HG02763 (cell line): ENCODE results near the gene HSD17B10.
"Not testable (repeated sequence)": the region's sequence is repeated elsewhere in the genome, so short reads cannot be mapped to it uniquely, and the experiment has no call there.

Source experiments
- ATAC-seq: cut with Tn5 transposase; IDR thresholded peaks from one replicate; pipeline ENCODE4 v1.9.1; 2021; ENCODE audit warnings: mild to moderate bottlenecking, moderate library complexity; ENCODE audit not compliant: unreplicated experiment

HSD17B10 gene

DNA sequence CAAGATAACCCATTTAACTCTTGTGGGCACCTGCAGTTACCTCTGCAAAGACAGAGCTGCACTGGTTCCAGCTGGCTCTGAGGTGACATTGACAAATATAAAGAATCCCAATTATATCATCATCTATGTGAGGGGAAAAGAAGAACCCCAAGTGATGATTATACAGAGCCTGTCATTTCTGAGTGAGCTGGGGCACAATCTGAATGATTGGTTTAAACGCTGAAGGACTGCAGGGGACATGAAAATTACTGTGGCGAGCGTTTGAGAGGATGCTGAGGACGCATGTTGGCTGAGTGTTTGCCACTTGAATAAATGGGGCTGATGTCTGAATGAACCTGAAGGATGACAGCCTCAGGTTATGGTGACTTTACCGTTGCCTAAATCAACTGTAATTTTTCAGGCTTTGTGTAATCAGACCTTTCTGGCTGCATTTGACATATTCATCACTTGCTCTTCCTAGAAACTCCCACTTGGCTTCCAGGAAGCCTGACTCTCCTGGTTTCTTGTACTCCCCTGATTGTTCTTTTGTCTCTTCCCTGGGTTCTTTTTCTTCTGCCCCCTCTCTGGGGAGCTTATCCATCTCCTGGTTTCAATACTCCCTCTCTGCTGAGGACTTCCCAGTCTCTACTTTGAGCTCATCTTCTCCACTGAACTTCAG lies 4.1 kb upstream of the HSD17B10 start:
- no peak for ATAC-seq

DNA sequence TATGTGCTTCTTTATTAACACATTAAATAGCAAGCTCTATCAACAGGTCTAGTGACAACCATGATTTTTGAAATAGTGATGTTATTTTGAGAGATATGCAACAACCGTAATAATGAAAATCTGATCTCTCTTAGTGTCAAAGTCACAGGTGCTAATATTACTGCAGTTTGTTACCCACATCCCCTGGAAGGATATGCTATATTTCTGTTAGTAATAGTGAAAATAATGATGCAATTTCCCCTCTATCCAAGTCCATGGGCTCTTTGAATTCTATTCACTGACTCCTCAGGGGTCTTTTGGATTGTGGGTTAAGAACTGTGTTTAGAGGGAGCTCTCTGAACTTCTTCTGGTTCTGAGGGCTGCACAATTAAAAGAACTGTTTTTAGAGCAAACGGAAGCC lies 3.0 kb upstream of the HSD17B10 start:
- no peak for ATAC-seq

DNA sequence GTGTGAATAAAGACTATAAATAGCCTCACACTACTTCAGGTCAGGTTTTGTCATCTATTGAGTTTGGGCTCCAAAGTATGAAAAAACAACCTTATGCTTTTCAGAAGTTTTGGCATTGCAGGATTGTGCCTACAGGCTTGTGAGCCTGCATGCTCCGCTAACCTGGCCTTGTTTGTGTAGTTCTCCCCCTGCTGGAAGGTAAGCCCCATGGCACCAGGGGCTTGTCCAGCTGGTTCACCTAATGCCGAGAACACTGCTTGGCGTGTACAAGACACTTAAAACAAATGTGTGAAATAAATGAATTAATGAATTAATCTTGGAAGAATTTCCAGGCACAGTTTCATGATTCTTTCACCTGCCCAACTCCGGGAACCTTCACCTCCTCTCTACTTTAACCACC lies 1.8 kb upstream of the HSD17B10 start:
- peak; percentile 72 for ATAC-seq

DNA sequence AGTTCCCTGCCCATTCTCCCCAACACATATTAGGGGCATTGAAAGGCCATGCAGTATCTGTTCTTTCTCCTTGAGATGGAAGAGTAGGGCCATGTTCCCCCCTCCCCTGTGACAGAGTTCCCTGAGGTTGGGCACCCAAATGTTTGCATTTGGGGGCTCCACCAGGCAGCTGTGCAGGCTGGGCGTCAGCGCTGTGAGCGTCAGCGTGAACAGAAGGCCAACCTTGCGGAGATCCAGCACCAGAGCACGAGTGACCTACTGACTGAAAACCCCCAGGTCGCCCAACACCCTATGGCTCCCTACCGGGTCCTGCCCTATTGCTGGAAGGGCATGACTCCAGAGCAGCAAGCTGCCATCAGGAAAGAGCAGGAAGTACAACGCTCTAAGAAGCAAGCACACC lies 3.9 kb downstream of the HSD17B10 start:
- no peak for ATAC-seq

DNA sequence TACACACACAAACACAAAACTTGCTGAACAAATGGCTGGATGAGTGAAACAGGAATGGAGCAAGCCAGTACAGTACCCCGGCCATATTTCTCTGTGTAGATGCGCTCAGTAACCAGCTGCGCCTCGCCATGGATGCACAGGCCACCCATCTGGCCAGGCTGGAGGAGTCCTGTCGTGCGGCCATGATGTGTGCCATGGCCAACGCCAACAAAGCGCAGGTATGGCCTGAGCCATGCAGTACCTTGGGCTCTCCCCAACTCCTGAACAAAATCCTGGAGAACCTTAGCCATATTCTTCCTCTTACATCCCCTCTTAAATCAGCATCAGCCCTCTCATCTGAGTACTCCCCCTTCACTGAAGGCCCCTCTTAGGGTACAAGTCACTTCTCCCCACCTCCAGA lies 4.4 kb downstream of the HSD17B10 start:
- ATAC-seq = no peak

DNA sequence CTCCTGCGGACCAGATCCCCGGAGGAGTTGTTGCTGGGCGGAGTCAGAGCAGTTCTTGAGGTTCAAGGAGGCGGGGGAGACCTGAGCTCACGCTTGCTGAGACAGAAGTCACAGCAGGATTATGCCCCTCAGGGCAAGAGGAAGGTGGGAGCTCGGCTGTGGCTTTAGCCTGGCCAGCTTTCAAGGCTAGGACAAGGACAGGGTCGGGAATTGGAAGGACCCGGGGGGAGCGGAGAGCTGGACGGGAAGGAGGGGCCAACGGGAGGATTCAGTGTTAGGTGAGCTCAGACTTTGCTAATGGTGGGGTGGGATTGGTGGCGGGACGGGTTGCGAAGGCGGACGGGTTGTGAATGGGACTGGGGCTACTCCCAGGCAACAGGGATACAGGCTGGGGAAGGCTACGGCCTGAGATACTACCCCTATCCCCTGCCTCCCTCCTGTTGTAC lies 11.3 kb downstream of the HSD17B10 start, which contains the start of gene RIBC1:
Gene RIBC1, plus strand, starts transcription at position 13 of the 446 bp plus-strand sequence. CDS start 3,404 bp downstream, outside the sequence.
- ATAC-seq = no peak

DNA sequence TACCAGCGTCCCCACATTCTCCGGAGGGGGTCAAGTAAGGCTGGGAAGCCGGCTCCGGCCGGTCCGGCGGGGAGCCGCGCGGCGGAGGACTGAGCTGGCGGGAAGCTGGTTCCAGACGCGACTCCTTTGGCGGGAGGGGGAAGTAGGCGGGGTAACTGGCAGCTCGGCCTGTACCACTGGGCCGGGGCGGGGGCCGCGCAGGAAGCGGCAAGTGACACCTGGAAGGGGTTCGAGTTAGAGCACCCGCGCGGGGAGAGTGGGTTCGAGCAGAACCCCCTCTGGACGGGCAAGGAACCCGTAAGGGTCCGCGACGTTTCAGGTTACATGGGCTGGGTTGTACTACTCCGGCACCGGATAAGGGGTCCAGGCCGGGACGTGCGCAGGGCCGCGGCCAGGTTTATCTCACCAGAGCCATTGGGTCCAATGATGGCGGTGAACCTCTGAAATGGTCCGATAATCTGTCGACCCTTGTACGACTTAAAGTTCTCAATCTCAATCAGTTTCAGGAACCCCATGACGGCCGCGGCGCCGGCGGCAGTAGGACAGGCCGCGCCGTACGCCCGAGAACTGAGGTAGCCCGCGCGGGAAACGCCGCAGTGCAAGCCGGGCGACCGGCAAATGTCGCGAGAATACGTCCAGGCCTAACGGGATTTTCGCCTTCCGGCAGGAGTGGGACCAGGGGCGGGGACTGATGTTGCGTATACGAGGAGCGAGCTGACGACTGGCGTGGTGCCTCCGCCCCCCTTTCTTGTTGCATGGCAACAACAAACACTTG lies 11.9 kb downstream of the HSD17B10 start, which contains the start of gene SMC1A:
Gene SMC1A, minus strand, starts transcription at position 569 of the 775 bp plus-strand sequence. Its CDS starts 54 bp downstream, at position 515.
- peak; percentile 92 for ATAC-seq

- peak; percentile 15 for ATAC-seq
Measured at GRCh38 chrX:53421772-53422085, 12.4 kb downstream of the HSD17B10 start.

DNA sequence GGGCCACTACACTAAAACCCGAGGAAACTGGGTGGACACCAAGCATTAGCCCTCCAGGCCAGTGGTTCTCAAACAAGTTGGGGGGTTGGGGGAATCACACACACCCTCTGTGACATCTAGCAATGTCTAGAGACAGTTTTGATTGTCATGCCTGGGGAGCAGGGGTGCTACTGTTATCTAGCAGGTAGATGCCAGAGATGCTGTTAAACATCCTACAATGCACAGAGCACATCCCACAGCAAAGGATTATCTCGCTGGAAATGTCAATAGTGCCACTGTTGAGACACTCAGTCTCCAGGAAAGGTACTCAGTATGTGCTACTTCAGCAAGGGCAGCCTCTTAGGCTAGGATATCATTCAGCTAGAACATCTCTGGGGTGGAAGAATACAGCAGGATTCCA lies 13.0 kb downstream of the HSD17B10 start:
- ATAC-seq = no peak

- ATAC-seq = not testable (repeated sequence)
Measured at GRCh38 chrX:53420351-53420750, 13.8 kb downstream of the HSD17B10 start.

DNA sequence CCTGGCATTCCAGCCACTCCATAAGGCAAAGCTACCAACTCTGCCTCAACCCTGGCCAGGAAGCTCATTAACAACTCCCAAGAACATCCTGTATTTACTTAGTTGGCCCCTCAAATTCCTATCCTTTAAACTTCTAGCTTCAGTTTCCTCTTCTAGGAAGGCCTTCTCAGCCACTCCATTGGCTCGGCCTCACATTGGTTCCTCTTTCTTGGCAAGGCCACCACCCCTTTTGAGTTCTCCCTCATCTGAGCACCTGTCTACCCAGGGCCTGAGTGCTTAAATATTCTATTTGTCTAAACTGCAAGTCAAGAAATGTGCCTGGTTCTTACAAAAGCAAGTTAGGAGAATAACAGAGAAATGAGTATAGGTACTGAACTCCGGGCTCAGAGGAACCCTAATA lies 21.7 kb downstream of the HSD17B10 start:
- no peak for ATAC-seq

DNA sequence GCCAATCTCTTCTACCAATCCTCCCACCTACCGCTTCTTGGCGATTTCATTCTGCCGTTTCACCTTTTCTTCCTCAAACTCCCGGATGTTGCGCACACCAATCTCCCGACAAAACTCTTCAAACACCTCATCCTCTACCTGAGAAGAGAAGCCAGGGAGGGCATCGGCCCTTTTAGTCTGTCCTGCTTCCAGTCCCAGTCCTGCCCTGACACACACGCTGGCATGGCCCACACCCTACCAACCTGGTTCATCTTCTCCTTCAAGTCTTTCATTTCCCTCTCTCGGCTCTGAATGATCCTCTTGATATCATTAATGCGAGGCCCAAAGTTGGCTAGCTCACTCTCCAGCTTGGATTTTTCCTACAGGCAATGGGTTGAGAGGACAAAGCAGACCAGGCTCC lies 30.6 kb downstream of the HSD17B10 start:
- no peak for ATAC-seq

- ATAC-seq = no peak
Measured at GRCh38 chrX:53398216-53398615, 36.0 kb downstream of the HSD17B10 start.

- no peak for ATAC-seq
Measured at GRCh38 chrX:53395605-53396298, 38.4 kb downstream of the HSD17B10 start.

DNA sequence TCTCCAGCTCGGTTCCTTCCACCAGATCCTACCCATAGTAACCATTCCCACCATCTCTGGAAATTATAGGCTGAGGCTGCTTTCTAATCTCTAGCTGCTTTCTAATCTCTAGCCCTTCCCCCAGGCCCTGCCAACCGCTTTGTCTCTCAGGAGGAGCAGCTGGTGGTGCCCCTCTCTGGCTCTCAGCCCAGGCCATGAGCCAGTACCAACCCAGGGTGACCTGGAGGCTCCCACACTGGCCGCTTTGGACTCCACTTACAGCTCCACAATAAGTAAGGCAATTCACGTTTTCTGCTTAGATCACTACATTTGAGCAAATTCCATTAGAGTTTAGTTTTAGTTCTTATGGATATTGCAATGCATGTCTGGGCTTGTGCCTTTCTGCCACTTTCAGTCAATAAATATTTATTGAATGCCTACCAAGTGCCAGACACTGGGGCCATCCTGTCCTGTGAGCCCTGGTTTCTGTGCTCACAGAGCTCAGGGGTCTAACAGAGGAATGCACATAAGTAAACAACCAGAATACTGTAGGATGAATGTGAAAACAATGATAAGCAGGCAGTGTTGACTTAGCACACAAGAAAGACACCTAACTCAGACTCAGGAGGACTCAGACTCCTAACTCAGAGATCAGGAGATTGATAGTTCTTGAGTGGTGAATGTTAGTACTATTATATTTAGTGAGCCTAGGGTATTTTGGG lies 50.6 kb downstream of the HSD17B10 start:
- ATAC-seq = no peak
